NCI-H1930 (cell line): Measurements from ENCODE around the gene PKN1.

Experiments used
- DNase-seq, 2 experiments: peaks; one replicate each; lab custom pipeline; 2025; lab: John Stamatoyannopoulos, UW

PKN1 gene

GRCh38 chr19:14467391-14467790, 34.3 kb downstream of the PKN1 start:
- no peak for DNase-seq

GRCh38 chr19:14467816-14468215, 34.7 kb downstream of the PKN1 start:
- no peak for DNase-seq

- no peak for DNase-seq
Measured at GRCh38 chr19:14470031-14470876, 37.1 kb downstream of the PKN1 start.

GRCh38 chr19:14471436-14472187, 38.5 kb downstream of the PKN1 start:
- DNase-seq = no peak

GRCh38 chr19:14472202-14472938, 39.3 kb downstream of the PKN1 start:
- DNase-seq = peak; percentile 62

GRCh38 chr19:14473073-14473977, 40.2 kb downstream of the PKN1 start:
- no peak for DNase-seq

- no peak for DNase-seq
Measured at GRCh38 chr19:14473978-14474578, 41.0 kb downstream of the PKN1 start.

GRCh38 chr19:14474827-14475226, 41.7 kb downstream of the PKN1 start:
- DNase-seq = no peak

GRCh38 chr19:14475251-14476073, 42.4 kb downstream of the PKN1 start, which contains the start of gene PTGER1:
Gene PTGER1 (minus strand): TSS chr19:14475354. CDS start chr19:14474320, 1,034 bp downstream.
- peak; percentile 5 to 33 for DNase-seq

GRCh38 chr19:14476327-14476672, 43.2 kb downstream of the PKN1 start:
- DNase-seq = no peak

- no peak for DNase-seq
Measured at GRCh38 chr19:14476673-14477401, 43.7 kb downstream of the PKN1 start.

- DNase-seq = no peak
Measured at GRCh38 chr19:14477418-14478112, 44.5 kb downstream of the PKN1 start.

GRCh38 chr19:14478113-14478545, 45.0 kb downstream of the PKN1 start:
- no peak for DNase-seq

GRCh38 chr19:14479309-14479974, 46.3 kb downstream of the PKN1 start:
- no peak for DNase-seq

GRCh38 chr19:14479975-14480699, 47.0 kb downstream of the PKN1 start:
- peak; percentile 33 to 41 for DNase-seq

- DNase-seq = no peak
Measured at GRCh38 chr19:14480700-14481079, 47.6 kb downstream of the PKN1 start.

- DNase-seq = no peak
Measured at GRCh38 chr19:14482172-14482941, 49.3 kb downstream of the PKN1 start.
